ENCODE data around the gene SUMF2.

- TF ChIP-seq POLR2AphosphoS5 (IDR thresholded peaks at IDR 0.05), result peak in 1 of 3 donors; percentile 42
- TF ChIP-seq EP300 (IDR thresholded peaks at IDR 0.05; ENCODE audit: low read depth), result no peak
These were observed 28.9 kb downstream of the SUMF2 start, which contains the start of gene PHKG1 for GRCh38 chr7:56092789-56093531.

Measured in transverse colon (tissue), 3 donors.